GM21515 (cell line): ENCODE data around the gene C16orf87.
A peak's percentile ranks its signal among the peaks of the same experiment; 100 is the strongest.
"Not testable (repeated sequence)": the region's sequence is repeated elsewhere in the genome, so short reads cannot be mapped to it uniquely, and the experiment has no call there.

Source experiments
- ATAC-seq: cut with Tn5 transposase; IDR thresholded peaks from one replicate; pipeline ENCODE4 v1.9.1; 2021; ENCODE audit not compliant: unreplicated experiment

Gene C16orf87, protein sequence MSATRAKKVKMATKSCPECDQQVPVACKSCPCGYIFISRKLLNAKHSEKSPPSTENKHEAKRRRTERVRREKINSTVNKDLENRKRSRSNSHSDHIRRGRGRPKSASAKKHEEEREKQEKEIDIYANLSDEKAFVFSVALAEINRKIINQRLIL

DNA sequence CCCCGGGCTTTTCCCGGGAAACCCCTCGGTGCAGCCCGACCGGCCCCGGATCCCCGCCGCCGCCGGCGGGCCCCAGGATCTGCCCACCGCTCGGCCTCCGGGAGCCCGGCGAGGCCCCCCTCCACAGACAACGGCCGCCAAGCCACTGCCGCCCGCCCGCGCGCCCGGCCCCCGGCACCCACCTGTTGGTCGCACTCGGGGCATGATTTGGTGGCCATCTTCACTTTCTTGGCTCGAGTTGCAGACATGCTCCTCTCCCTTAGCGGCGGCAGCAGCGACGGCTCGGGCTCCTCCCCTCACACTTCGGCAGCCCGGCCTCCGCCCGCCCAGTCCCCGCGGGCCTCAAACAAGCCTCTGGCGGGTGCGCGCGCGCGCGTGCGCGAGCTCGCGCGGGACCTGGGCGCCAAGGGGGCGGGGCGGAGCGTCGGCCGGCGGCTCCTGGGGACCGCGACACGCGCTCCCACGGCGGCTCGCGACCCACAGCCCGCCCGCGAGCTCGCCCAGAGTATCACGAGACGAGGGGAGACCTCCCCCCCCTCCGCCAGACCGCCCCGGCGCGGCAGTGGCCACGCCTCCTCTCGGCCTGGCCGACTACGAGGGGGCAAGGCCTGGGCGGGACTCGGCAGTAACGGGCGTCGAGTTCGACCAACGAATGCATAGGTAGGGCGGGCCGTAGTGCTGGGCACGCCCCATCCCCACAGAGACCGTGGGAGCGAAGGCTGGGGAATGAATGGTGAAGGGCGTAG lies at the start of gene C16orf87:
TSS of gene C16orf87 (minus strand) at position 279 of the 746 bp plus-strand sequence. CDS start at position 248, 31 bp downstream.
- ATAC-seq, result peak; percentile 95

DNA sequence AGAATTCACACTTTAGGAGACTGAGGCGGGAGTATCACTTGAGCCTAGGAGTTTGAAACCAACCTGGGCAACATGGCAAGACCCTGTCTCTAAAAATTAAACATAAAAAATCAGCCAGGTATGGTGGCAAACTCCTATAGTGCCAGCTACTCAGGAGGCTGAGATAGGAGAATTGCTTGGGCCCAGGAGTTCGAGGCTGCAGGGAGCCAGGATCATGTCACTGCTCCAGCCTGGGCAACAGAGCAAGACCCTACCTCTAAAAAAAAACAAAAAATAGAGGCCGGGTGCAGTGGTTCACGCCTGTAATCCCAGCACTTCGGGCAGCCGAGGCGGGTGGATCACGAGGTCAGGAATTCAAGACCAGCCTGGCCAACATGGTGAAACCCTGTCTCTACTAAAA lies 44.3 kb upstream of the C16orf87 start:
- no peak for ATAC-seq

DNA sequence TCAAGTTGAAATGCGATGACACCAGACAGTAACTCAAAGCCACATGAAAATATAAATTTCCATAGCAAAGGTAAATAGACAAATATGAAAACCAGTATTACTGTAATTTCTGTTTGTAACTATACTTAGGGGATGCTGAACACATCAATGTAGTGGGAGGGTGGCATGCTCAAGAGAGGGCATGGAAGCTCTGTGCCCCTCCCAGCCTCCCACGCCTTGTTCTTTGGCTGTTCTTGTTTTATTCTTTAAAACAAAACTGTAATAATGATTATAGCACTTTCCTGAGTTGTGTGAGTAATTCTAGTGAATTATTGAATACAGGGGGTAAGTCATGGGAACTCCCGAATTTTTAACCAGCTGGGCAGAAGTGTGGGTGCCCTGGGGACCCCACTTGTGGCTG lies 42.2 kb upstream of the C16orf87 start:
- no peak for ATAC-seq

DNA sequence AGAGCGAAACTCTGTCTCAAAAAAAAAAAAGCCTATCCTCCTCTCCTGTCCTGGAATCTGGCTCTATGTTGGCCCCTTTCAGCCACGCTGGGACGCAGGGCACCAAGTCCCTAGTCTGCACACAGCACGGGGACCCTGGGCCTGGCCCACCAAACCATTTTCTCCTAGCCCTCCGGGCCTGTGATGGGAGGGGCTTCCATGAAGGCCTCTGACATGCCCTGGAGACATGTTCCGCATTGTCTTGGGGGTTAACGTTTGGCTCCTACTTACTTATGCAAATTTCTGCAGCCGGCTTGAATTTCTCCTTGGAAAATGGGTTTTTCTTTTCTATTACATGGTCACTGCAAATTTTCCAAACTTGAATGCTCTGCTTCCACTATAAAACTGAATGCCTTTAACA lies 40.6 kb upstream of the C16orf87 start:
- ATAC-seq, result no peak

DNA sequence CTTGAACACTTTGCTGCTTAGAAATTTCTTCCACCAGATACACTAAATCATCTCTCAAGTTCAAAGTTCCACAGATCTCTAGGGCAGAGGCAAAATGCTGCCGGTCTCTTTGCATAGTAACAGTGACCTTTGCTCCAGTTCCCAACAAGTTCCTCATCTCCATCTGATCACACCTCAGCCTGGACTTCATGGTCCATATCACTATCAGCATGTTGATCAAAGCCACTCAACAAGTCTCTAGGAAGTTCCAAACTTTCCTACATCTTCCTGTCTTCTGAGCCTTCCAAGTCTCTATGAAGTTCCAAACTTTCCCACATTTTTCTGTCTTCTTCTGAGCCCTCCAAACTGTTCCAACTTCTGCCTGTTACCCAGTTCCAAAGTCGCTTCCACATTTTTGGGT lies 37.9 kb upstream of the C16orf87 start:
- not testable (repeated sequence) for ATAC-seq

DNA sequence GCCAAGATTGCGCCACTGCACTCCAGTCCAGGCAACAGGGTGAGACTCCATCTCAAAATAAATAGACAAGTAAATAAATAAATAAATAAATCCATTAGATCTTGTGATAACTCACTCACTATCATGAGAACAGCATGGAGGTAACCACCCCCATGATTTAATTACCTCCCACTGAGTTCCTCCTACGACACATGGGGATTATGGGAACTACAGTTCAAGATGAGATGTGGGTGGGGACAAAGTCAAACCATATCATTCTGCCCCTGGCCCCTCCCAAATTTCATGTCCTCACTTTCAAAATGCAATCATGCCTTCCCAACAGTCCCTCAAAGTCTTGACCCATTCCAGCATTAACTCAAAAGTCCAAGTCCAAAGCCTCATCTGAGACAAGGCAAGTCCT lies 36.5 kb upstream of the C16orf87 start:
- not testable (repeated sequence) for ATAC-seq

DNA sequence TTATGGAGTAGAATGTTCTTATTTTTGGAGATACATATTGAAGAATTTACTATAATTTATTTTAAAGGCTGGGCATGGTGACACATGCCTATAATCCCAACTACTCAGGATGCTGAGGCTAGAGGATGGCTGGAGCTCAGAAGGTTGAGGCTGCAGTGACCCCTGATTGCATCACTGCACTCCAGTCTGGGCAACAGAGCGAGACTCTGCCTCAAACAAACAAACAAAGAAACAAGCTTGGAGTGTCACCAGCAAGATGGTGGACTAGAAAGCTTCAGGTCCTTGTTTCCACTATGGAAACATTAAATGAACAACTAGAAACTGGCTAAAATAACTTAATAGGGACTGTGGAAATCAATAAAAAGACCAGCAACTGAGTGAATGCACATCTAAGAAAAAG lies 35.3 kb upstream of the C16orf87 start:
- no peak for ATAC-seq

DNA sequence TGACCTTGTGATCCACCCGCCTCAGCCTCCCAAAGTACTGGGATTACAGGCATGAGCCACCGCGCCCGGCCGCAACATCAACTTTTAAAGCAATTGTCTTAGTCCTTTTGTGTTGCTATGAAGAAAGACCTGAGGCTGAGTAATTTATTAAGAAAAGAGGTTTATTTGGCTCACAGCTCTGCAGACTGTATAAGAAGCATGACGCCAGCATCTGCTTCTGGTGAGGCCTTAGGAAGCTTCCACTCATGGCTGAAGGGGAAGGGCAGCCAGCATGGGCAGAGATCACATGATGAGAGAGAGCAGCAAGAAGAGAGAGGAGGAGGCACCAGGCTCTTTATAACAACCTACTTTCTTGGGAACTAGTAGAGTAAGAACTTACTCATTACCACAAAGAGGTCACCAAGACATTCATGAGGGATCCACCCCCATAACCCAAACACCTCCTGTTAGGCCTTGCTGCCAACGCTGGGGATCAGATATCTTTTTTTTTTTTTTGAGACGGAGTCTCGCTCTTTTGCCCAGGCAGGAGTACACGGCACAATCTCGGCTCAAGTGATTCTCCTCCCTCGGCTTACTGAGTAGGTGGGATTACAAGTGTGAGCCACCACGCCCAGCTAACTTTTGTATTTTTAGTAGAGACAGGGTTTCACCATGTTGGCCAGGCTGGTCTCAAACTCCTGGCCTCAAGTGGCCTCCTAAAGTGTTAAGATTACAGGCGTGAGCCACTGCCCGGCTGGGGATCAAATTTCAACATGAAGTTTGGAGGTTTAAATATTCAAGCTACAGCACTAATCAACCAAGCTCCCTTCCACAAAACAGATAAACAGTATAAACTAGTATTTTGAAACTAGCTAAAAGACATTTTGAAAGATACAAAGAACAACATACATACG lies 31.8 kb upstream of the C16orf87 start:
- no peak for ATAC-seq

DNA sequence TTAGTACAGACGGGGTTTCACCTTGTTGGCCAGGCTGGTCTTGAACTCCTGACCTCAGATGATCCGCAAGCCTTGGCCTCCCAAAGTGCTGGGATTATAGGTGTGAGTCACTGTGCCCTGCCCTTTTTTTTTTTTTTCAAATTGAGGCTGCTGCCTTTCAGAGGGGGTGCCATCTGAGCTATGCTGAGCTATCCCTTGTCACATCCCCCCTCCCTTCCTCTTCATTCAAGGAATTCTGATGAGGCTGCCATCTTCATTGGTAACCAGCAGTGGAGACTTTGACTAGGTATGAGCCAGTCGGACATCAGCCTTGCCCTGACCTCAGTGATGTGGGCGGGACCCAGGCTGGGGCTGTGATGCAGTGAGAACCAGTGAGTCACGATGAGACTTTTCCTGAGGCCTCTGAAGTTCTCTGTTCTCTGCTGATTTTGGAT lies 28.8 kb upstream of the C16orf87 start:
- no peak for ATAC-seq

DNA sequence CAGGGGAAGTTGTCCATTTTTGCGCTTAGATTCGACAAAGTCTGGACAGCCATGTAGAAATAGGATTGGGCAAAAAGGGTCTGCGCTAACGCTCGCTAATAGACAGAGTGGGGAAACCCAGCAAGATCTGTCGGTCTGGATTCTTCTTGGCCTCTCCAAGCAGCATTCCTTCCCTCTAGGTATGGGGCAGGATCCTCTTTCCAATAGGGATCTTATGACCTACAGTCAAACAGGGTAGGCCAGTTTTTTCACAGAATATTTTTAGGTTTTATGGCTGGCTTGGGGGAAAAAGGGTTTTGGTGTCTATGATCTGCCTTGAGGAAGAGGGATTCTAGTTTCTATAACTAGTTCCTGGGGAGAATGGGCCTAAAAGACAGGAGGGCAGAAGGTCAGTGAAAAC lies 27.2 kb upstream of the C16orf87 start:
- no peak for ATAC-seq

DNA sequence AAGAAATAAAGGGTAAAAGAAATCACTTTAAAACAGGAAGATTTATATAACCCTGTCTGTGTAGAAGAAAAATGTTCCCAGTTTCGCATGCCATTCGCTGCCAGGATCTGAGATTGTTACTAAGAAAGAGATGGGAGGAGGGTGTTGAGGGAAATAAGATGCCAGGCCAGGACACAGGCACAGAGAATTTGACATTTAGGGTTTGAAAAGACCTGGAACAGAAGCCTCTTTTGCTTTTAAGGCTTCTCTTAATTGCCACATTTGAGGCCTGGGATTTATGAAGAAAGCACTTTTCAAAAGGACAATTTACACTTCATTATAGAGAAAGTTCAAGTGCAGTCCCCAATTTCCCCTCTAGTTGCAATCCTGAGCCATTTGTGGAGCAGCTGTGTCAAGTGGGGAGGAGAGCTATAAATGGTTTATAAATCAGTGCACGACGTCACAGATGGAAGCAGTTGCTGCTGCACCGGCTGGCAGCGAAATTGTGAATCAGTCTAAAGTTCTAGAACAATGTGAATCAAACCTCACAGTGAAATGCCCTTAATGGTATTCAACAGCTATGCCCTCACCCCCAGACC lies 26.5 kb upstream of the C16orf87 start:
- ATAC-seq, result no peak

DNA sequence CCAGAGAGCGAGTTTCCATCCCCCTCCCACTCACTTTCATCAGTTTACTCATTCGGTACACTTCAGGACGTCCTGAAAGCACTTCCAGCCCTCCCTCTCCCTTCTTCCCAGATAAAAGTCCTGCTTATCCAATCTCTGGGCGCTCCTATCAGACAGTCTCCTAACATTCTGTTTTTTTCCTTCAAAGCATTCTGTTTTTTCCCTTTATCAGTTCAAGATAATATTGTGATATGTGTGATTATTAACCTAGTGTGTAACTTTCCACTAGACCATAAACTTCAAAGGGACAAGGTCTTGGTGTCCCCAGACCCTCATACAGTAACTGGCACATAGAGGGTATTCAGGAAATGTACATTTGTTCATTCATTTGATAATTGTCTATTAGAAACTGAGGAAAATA lies 24.4 kb upstream of the C16orf87 start:
- ATAC-seq, result no peak

DNA sequence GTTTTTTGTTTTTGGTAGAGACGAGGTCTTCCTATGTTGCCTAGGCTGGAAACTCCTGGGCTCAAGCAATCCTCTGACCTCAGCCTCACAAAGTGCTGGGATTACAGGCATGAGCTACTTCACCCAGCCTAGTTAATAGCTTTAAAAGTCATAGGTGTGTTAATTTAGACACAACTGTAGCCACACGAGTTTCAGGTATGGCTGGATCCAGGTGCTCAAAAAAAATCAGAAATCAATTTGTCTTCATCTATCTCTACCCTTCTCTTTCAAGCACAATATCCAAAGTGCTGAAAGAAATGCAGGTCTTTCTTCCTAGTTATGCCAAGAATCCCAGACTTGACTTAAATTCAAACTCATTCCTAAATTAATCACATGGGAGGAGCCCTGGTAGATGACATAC lies 23.9 kb upstream of the C16orf87 start:
- no peak for ATAC-seq

DNA sequence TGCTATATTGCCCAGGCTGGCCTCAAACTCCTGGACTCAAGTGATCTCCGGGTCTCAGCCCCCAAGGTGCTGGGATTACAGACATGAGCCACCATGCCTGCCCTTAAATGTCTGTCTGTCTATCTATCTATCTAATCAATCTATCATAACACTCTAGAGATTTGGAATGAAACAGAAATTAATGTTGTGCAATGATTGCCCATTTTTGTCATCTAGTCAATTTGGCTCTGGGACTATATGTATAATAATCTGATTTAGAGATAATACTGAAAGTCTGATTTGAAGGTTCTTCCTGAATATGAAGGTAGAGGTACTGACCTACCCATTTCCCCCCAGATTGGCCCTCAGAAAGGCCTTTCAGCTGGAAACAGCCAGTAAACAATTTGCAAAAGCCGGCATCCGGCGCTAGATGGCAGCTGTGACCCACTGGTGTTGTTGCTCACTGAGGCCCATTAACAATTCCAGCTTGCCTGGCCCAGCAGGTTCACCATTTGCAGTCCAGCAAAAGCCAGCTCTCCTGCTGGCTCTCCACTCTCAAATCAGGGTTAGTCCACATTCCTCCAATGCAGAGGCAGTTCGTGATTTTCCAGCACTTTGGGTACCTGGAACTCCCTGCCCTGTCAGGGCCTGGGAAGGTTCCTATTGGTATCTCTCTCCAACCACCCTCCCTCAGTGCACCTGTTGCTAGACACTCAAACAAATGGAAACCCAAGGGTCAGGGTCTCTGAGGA lies 22.9 kb upstream of the C16orf87 start:
- ATAC-seq, result peak; percentile 50

DNA sequence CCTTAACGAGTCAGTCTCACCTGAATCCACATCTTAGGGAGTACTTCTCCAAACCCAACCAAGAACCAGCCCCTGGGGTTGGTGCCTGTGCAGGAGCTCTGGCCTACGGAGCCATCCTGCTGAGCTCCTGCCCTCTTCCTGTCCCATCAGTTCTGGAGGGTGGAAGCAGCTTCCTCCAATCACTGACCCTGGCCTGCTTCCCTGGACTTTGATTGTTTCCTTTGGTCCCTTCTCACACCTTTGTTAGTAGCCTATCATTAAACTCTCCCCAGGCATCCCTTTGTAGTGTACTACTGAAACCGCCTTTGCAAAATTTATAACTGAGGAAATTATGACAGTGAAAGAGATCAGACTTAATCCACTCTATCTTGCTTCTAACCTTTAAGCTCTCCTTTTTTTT lies 21.1 kb upstream of the C16orf87 start:
- no peak for ATAC-seq

DNA sequence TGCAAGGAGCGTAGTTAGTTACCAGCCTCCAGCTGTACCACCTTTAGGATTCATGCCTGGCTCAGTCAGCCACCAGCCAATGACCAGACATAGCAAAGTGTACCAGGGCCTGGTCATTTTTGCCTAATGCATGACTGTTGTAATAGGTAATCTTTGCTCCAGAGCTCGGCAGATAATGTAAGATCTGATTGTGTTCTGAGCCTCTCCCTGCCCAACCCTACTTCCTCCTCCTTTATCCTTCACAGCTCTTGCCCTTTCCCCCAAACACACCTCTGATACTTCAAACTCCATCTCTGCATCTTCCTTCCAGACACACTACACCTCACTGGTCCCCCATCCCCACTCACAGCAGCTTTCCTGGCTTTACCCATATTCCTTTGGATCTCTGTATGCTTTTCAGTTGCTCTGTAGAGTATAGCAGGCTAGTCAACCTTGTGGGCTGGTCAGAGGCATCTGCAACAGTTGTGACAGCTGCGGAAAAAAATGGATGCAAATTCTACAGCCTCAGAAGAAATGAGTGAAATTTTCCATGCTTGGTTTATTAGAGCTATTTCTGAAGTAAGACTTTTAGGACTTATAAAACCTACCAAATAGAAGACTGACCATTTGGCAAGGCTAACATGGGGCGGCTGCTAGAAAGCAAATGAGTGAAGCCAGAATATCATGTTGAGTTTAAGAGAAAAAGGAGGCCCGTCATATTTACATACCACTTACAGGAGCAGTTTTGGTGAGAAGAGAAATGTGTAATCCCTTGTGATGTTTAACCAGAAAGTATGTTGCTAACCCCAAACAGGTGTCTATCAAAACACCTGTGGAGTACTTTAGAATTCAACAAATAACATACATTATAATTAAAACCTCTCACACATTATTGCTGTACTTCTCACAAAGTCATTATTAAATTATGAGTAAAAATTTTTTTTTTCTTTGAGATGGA lies 19.9 kb upstream of the C16orf87 start:
- ATAC-seq, result no peak

DNA sequence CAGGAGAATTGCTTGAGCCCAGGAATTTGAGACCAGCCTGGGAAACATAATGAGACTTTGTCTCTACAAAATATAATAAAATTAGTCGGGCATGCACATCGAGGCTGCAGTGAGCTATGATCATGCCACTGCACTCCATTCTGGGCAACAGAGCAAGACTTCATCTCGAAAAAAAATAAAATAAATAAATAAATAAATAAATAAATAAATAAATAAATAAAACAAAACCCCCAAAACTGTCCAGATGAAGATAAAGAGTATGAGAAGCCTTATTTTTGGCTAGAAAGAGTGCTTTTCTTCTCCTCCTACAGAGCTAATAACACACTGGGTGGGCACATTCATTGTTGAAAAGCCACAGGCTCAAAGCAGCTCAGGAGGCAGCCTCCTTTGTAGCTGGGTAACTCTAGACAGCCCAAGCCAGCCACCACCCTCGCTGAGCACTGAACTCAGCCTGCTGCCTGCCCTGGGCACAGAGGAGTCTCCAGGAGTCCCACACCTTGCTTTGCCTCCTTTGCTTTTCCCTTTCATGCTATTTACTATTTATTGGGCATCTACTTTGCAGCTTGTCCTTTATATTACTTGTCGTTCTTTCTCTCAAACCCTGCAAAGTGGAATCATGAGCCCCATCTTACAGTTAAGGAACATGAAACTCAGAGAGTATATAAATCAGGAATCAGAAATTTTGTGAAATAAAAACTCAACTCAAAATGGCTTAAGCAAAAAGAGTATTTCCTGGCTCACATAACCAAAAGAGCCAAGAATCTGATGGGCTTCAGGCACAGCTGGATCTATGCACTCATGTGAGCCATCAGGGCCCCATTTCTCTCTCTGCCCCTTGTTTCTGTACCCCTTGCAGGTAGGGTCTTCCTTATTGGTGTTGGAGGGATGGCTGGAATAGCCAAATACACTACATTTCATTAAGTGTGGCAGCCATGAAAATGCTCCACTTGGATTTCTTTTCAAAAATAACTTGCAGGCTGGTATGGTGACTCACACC lies 18.1 kb upstream of the C16orf87 start:
- ATAC-seq, result no peak

DNA sequence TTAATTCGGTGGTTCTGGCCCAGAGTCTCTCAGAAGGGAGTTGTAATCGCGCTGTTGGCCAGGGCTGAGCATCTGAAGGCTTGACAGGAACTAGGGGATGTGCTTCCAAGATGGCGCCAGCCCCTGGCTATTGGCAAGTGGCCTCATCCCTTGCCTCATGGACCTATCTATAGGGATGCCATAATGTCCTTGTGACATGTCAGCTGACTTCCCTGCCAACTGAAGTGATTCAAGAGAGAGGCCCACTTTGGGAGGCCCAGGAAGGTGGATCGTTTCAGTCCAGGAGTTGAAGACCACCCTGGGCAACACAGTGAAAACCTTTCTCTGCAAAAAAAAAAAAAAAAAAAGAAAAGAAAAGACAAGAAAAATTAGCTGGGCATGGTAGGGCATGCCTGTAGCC lies 15.0 kb upstream of the C16orf87 start:
- ATAC-seq, result no peak
